K562 (cell line): Measurements from ENCODE around the gene VSTM2B. TPM values are rescaled to one million over a fixed set of nuclear protein-coding genes. Genes with fewer than 3 reads are reported as not detected.

Source experiments
- ATAC-seq: fragments of 200-7000 bp; cut with Tn5 transposase; 3 replicates; pipeline ENCODE4 v1.9.1; 2020; ENCODE audit warnings: moderate library complexity
- BruUV-seq: library from RNA; stranded (reverse); fragments of 400-500 nt; replicated peaks from 2 replicates; lab custom pipeline; 2021; lab: Mats Ljungman, UMichigan
- CTCF ChIA-PET: fragments of 300-600 bp; formaldehyde crosslinking; extraction: SDS; loops from one replicate; lab custom pipeline; 2021; ENCODE audit warnings: low intra/inter-chr PET ratio; lab: Yijun Ruan, JAX
- POLR2A ChIA-PET: fragments of 300-600, 350-650 bp; sonication (Branson Sonifier 250); formaldehyde crosslinking; extraction: SDS; loops from one replicate; lab custom pipeline; 2021; ENCODE audit warnings: antibody characterized with exemption, inconsistent platforms; lab: Yijun Ruan, JAX
- DNase-seq, 4 experiments: peaks; one replicate each; pipeline versions ENCODE4 v3.0.0 to v3.0.0-alpha.2; 2011 to 2018; ENCODE audit warnings: low spot score in 3 of 4, mixed read lengths in 3 of 4; ENCODE audit errors: extremely low read depth in 1 of 4
- FAIRE-seq: peaks from 2 replicates; lab custom pipeline; 2011; peaks lifted over from hg19 to GRCh38; lab: Jason Lieb, UNC
- H2AFZ ChIP-seq: 2 replicates; pipeline ENCODE4 v1.6.0; 2011; ENCODE audit warnings: low read depth, low read length, control low read depth, inconsistent platforms
- H3K27ac ChIP-seq: fragments of 200-600 bp; 3 replicates; pipeline ENCODE4 v1.8.0; 2011; ENCODE audit warnings: low read depth, mild to moderate bottlenecking, control low read depth, inconsistent platforms, low read length, moderate library complexity, mixed read lengths; ENCODE audit errors: extremely low read depth
- H3K27me3 ChIP-seq, 2 experiments: fragments of 300-600 bp in 1 of 2; 2 replicates in 1 of 2; 3 replicates in 1 of 2; pipeline versions ENCODE4 v1.6.0 to v1.8.0; 2011; ENCODE audit warnings: inconsistent platforms in 2 of 2, low read length in 2 of 2, mild to moderate bottlenecking in 1 of 2, mixed read lengths in 1 of 2, moderate library complexity in 1 of 2; ENCODE audit not compliant: control insufficient read depth in 2 of 2, insufficient read depth in 2 of 2
- H3K36me3 ChIP-seq: fragments of 300-600 bp; 3 replicates; pipeline ENCODE4 v1.8.0; 2011; ENCODE audit warnings: mild to moderate bottlenecking, low read length, inconsistent platforms; ENCODE audit not compliant: control insufficient read depth, insufficient read depth
- H3K4me1 ChIP-seq, 2 experiments: fragments of 200-600 bp in 1 of 2; replicated peaks in 1 of 2; 2 replicates in 1 of 2; 3 replicates in 1 of 2; pipeline versions ENCODE4 v1.5.1 to v1.8.0; 2011; ENCODE audit warnings: inconsistent platforms in 2 of 2, low read length in 2 of 2, mild to moderate bottlenecking in 1 of 2, mixed read lengths in 1 of 2, moderate library complexity in 1 of 2; ENCODE audit not compliant: control insufficient read depth in 2 of 2, insufficient read depth in 2 of 2
- H3K4me2 ChIP-seq: 2 replicates; pipeline ENCODE4 v1.6.1; 2011; ENCODE audit warnings: low read length, control low read depth, inconsistent platforms, mixed read lengths; ENCODE audit not compliant: insufficient read depth
- H3K4me3 ChIP-seq: fragments of 200-600 bp; sonication (generic), shearing (Covaris generic); 2 replicates; pipeline ENCODE4 v1.5.1; 2016; ENCODE audit warnings: control low read depth, inconsistent platforms
- H3K79me2 ChIP-seq: fragments of 200-600 bp; 3 replicates; pipeline ENCODE4 v1.8.0; 2011; ENCODE audit warnings: low read length, inconsistent platforms; ENCODE audit not compliant: control insufficient read depth, insufficient read depth
- H3K9ac ChIP-seq, 2 experiments: 2 replicates each; pipeline versions ENCODE4 v1.6.0 to v1.6.1; 2011; ENCODE audit warnings: low read depth in 2 of 2, low read length in 2 of 2, control low read depth in 1 of 2, inconsistent platforms in 1 of 2, mild to moderate bottlenecking in 1 of 2, mixed read lengths in 1 of 2; ENCODE audit not compliant: insufficient read depth in 1 of 2
- H3K9me1 ChIP-seq: one replicate; pipeline ENCODE4 v1.6.0; 2011; ENCODE audit warnings: inconsistent platforms, mild to moderate bottlenecking, low read length, moderate library complexity; ENCODE audit not compliant: control insufficient read depth, insufficient read depth
- H3K9me3 ChIP-seq: replicated peaks from 2 replicates; pipeline ENCODE4 v1.5.1; 2011; ENCODE audit warnings: low read depth, low read length, inconsistent platforms; ENCODE audit not compliant: control insufficient read depth, insufficient read depth
- H4K20me1 ChIP-seq: replicated peaks from 2 replicates; pipeline ENCODE4 v1.6.1; 2011; ENCODE audit warnings: low read length, inconsistent platforms, mixed read lengths; ENCODE audit not compliant: control insufficient read depth, insufficient read depth
- KLF1 ChIP-seq: fragments of 450-650 bp; IDR thresholded peaks from 2 replicates; pipeline ENCODE4 v1.6.1; 2016; ENCODE audit warnings: missing genetic modification characterization, missing compliant biosample characterization
- WGBS: fragments of 100-300 bp; shearing (Covaris generic); methylation state at CpG from one replicate; pipeline ENCODE4 v1.1.6; 2016; ENCODE audit warnings: low coverage, mixed read lengths; ENCODE audit not compliant: insufficient coverage; ENCODE audit errors: missing lambda C conversion rate; 5-methylcytosine and 5-hydroxymethylcytosine counted together
- in situ Hi-C: fragments of 300-500 bp; cut with MboI; formaldehyde crosslinking; loops from 4 replicates; pipeline ENCODE4 v1.15.0; 2018; ENCODE audit warnings: inconsistent platforms, mixed read lengths
- intact Hi-C: fragments of 100-400 bp; cut with micrococcal nuclease; formaldehyde crosslinking; loops from 2 replicates; pipeline ENCODE4 v1.14.2; 2022
- polyA plus RNA-seq, 8 experiments: library from polyadenylated mRNA; depleted of rRNA in 4 of 8; stranded (reverse) in 5 of 8; unstranded in 3 of 8; fragments of >200 nt; fragmentation: Nextera tagmentation in 2 of 8; fragmentation: Illumina TruSeq in 1 of 8; extraction: Ambion mirVana in 2 of 8; extraction: Trizol in 1 of 8; gene quantifications; 2 replicates each; pipeline versions ENCODE4 v1.2.1 to v1.2.3, GENCODE V29; 2011 to 2014; ENCODE audit warnings: inconsistent platforms in 1 of 8, missing spikeins in 1 of 8
- total RNA-seq, 7 experiments: library from RNA; depleted of rRNA in 6 of 7; stranded (reverse); fragments of >200 nt in 6 of 7; fragmentation: Illumina TruSeq in 2 of 7; extraction: Trizol in 2 of 7; gene quantifications; 2 replicates each; pipeline versions ENCODE4 v1.2.1 to v1.2.3, GENCODE V29; 2011 to 2021; ENCODE audit warnings: low replicate concordance in 1 of 7
- TF ChIP-seq, protein P1 (sequence below): fragments of 450-650 bp; IDR thresholded peaks from 2 replicates; pipeline ENCODE4 v1.6.1; 2017; ENCODE audit warnings: antibody characterized with exemption

Gene VSTM2B
- total and polyA plus RNA-seq, 9 of the 15 experiments (the other 6 are each of a cell fraction or from before 2014, with no cell fraction given), result not detected

DNA sequence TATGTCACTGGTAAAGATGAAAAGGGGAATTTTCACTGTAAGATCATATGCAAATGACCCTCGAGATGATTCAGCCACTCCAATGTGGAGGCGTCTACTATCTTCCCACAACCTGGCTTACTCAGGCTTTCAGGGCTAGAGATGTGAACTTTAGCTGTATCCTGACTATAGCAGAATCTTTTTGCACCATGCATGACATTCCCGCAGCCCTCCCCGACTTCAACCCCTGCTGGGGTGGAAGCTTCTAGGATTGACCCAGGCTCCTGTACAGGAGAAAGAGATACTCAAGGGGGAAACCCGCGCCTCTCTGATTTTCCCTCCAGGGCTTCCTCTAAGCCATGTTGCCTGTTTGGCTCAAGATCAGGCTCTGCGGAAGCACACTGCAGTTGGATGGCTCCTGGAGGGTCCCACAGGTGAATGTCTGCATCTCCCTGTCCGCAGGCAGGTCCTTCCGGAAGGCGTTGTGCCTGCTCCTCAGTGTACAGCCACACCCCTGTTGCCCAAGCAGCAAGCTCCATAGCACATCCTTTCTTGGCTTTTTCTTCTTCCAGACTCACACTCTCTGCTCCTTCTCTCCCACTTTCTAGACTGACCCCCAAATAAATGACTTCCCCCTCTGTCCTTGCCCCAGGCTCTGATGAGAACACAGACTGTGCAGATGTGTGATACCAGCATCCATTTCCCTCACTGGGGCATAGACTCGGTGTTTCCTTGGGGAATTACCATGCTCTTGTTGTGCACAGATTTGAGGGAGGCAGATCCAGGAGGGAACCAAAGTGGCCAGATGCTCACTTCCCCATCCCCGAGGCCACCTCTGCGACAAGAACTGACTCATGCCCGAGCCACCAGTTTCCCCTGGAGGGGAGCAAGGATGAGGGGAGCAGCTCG is 51.2 kb downstream of the VSTM2B start:
- FAIRE-seq (no peak), DNase-seq (no peak), ATAC-seq (no peak)
- no peak for TF ChIP-seq KLF1 (tag)
- TF ChIP-seq, protein P1, sequence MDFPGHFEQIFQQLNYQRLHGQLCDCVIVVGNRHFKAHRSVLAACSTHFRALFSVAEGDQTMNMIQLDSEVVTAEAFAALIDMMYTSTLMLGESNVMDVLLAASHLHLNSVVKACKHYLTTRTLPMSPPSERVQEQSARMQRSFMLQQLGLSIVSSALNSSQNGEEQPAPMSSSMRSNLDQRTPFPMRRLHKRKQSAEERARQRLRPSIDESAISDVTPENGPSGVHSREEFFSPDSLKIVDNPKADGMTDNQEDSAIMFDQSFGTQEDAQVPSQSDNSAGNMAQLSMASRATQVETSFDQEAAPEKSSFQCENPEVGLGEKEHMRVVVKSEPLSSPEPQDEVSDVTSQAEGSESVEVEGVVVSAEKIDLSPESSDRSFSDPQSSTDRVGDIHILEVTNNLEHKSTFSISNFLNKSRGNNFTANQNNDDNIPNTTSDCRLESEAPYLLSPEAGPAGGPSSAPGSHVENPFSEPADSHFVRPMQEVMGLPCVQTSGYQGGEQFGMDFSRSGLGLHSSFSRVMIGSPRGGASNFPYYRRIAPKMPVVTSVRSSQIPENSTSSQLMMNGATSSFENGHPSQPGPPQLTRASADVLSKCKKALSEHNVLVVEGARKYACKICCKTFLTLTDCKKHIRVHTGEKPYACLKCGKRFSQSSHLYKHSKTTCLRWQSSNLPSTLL, result no peak
- WGBS, result 0% methylated on average over 15 of the region's 15 CpGs
- H3K79me2 ChIP-seq, result no peaks in the 10 kb centered on the region
- H3K4me2 ChIP-seq, result no peak overlapping the region
- H3K9ac ChIP-seq, result no peak overlapping the region
- no peaks in the 10 kb centered on the region; a peak in 1 of 5 replicates for H3K4me1 ChIP-seq
- no peak overlapping the region for H3K27ac ChIP-seq
- no peaks in the 10 kb centered on the region for H3K9me3 ChIP-seq
- in situ Hi-C loops, result loop anchor here (25.0 kb wide), 1 partner anchor 840 kb away; no protein-coding TSS in a partner anchor
- POLR2A ChIA-PET, result interaction anchor here (0.6 to 0.9 kb wide), 5 partner anchors 10 to 1529 kb away, joined by 3 to 4 read pairs (median 4); partner anchors contain the start of gene POP4
- no TSS peak for BruUV-seq
- no peak overlapping the region for H2AFZ ChIP-seq
- intact Hi-C loops, result no loop called here
- no peaks in the 10 kb centered on the region for H3K36me3 ChIP-seq
- no peaks in the 10 kb centered on the region for H4K20me1 ChIP-seq
- peaks cover 20 to 38% of the 10 kb centered on the region in 2 experiments; a peak in 4 of 5 replicates for H3K27me3 ChIP-seq
- H3K4me3 ChIP-seq, result no peak overlapping the region
- CTCF ChIA-PET, result no interaction called here
- no peaks in the 10 kb centered on the region for H3K9me1 ChIP-seq
